Stromal cell of bone marrow (primary cell): ENCODE data around the gene DEFB116.
"Not testable (repeated sequence)": the region's sequence is repeated elsewhere in the genome, so short reads cannot be mapped to it uniquely, and the experiment has no call there.

Source experiments
- DNase-seq: peaks from one replicate; pipeline ENCODE4 v3.0.0-alpha.2; 2012; ENCODE audit warnings: low read depth

Gene DEFB116, protein sequence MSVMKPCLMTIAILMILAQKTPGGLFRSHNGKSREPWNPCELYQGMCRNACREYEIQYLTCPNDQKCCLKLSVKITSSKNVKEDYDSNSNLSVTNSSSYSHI

GRCh38 chr20:31308535-31309162 lies at the start of gene DEFB116:
TSS of gene DEFB116 (minus strand) at chr20:31308585. CDS start at chr20:31308585, 0 bp downstream.
- DNase-seq = no peak

- DNase-seq = no peak
These were observed 47.6 kb upstream of the DEFB116 start for GRCh38 chr20:31355981-31356380.

- no peak for DNase-seq
These were observed 33.1 kb upstream of the DEFB116 start for GRCh38 chr20:31341470-31341869.

GRCh38 chr20:31330893-31331292 lies 22.5 kb upstream of the DEFB116 start:
- DNase-seq = no peak

DNA sequence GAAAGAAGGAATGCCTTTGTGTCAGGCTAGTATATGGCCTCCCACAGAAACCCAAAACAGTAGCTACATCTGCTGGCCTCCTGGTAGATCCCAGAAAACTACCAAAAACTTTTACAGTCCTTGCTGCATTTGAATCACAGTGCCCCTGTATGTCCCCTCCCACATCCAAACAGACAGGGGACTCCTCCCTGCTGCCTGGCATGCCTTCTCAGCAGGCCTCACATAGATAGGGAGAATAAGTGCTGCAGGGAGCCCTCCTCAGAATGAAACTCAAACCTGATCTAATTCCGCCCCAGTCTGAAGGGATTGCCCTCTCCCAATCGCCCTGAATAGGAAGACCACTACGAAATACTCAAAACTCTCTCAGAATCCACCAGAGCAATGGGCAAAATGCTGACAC lies 14.1 kb upstream of the DEFB116 start:
- no peak for DNase-seq

- not testable (repeated sequence) for DNase-seq
These were observed 23.4 kb downstream of the DEFB116 start for GRCh38 chr20:31284964-31285363.

GRCh38 chr20:31278178-31278577 lies 30.2 kb downstream of the DEFB116 start:
- DNase-seq = no peak

DNA sequence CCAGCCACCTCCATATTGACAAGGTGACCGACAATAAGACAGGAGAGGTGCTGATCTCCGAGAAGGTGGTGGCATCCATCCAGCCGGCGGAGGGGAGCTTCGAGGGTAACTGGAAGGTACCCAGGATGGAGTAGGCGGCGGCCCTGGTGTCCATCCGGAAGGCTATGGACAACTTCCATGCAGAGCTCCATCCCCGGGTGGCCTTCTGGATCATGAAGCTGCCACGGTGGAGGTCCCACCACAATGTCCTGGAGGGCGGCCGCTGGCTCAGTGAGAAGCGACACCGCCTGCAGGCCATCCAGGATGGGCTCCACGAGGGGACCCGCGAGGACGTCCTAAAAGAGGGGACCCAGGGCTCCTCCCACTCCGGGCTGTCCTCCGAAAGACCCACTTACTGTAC lies 33.9 kb downstream of the DEFB116 start:
- no peak for DNase-seq

GRCh38 chr20:31260326-31260932 lies 48.0 kb downstream of the DEFB116 start:
- no peak for DNase-seq

DNA sequence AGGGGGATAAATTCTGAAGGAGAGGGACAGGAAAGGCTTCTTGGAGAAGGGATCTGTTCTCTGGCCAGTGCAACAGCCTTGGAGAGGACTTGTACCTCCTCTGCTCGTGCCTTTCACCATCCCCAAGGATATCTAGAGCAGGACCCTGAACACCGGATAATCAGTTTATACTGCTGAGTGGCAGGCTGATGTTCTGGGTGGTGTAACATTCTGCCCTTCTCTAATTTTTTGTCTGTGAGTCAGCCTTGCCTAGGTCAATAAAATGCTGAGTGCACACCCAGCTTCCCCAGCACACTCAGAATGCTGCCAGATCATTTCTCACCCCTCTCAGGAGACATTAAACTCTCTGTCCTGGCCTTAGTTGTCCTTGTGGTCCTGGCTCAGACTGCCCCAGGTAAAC lies 51.0 kb downstream of the DEFB116 start, which contains the start of gene DEFB115:
TSS of gene DEFB115 (plus strand) at position 301 of the 400 bp plus-strand sequence. CDS start at position 301, 0 bp downstream.
- no peak for DNase-seq

- no peak for DNase-seq
These were observed 51.4 kb downstream of the DEFB116 start for GRCh38 chr20:31256959-31257358.
